ENCODE measurements around the gene CTPS1.

Gene CTPS1

DNA sequence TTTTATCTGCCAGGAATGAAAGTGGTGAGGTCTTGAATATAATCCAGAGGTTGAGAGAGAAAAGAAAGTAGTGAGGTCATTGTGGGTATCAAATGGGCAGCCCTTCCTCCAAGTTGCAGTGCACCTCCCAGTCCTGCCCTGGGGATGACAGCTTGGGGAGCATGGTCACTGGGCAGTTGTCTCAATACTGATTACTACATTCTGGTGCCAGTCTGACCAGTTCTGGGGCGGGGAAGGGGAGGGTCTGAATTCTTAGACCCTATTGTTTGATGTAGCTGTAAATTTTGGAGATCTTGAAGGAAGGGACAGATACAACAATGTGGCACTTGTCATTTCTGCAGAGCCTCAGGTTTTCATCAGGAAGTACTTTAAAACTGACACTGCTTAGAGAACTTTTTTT lies 30.8 kb downstream of the CTPS1 start:
- no peak overlapping the region for H3K4me2 ChIP-seq (ENCODE audit: low read depth, low read length, poor library complexity, severe bottlenecking)
- no peaks in the 10 kb centered on the region for H4K20me1 ChIP-seq (ENCODE audit: insufficient read depth, low read length, poor library complexity, severe bottlenecking)
- no peaks in the 10 kb centered on the region for H3K79me2 ChIP-seq (ENCODE audit: insufficient read depth, low read length)
- no peak overlapping the region for H3K9ac ChIP-seq (ENCODE audit: low read depth, low read length, poor library complexity, severe bottlenecking)
- no peak overlapping the region for H3K4me3 ChIP-seq (ENCODE audit: low read length, poor library complexity, severe bottlenecking)
- H3K9me3 ChIP-seq (ENCODE audit: insufficient read depth, low read depth, low read length), result no peaks in the 10 kb centered on the region
- TF ChIP-seq EZH2phosphoT487 (IDR thresholded peaks at IDR 0.05; ENCODE audit: borderline replicate concordance), result no peak
- TF ChIP-seq, protein P1, sequence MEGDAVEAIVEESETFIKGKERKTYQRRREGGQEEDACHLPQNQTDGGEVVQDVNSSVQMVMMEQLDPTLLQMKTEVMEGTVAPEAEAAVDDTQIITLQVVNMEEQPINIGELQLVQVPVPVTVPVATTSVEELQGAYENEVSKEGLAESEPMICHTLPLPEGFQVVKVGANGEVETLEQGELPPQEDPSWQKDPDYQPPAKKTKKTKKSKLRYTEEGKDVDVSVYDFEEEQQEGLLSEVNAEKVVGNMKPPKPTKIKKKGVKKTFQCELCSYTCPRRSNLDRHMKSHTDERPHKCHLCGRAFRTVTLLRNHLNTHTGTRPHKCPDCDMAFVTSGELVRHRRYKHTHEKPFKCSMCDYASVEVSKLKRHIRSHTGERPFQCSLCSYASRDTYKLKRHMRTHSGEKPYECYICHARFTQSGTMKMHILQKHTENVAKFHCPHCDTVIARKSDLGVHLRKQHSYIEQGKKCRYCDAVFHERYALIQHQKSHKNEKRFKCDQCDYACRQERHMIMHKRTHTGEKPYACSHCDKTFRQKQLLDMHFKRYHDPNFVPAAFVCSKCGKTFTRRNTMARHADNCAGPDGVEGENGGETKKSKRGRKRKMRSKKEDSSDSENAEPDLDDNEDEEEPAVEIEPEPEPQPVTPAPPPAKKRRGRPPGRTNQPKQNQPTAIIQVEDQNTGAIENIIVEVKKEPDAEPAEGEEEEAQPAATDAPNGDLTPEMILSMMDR (conservative IDR thresholded peaks at IDR 0.05; ENCODE audit: low read length), result no peak
- H3K27me3 ChIP-seq (ENCODE audit: insufficient read depth, low read length, poor library complexity, severe bottlenecking), result no peaks in the 10 kb centered on the region
- no peaks in the 10 kb centered on the region for H3K9me2 ChIP-seq (replicated peaks; ENCODE audit: low read depth, low read length)
- H3K4me1 ChIP-seq (ENCODE audit: insufficient read depth, low read length, poor library complexity, severe bottlenecking), result peaks cover 10% of the 10 kb centered on the region
- H2AFZ ChIP-seq (ENCODE audit: low read length), result no peak overlapping the region
- H3K36me3 ChIP-seq (ENCODE audit: insufficient read depth, low read length), result peaks cover 90% of the 10 kb centered on the region
- H3F3A ChIP-seq (ENCODE audit: low read depth), result no peaks in the 10 kb centered on the region

DNA sequence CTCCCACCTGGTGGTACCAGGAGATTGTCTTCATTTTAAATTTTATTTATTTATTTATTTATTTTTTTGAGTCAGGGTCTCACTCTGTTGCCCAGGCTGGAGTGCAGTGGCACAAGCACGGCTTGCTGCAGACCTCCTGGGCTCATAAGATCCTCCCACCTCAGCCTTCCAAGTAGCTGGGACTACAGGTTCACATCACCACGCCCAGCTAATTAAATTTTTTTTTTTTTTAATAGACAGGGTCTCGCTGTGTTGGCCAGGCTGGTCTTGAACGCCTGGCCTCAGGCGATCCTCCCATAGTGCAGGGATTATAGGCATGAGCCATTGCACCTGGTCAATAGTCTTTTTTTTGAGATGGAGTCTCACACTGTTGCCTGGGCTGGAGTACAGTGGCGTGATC lies 33.5 kb downstream of the CTPS1 start:
- Histone ChIP-seq H3K9me2 (replicated peaks; ENCODE audit: low read depth, low read length) (no peaks in the 10 kb centered on the region), H4K20me1 (ENCODE audit: insufficient read depth, low read length, poor library complexity, severe bottlenecking) (no peaks in the 10 kb centered on the region), H3K9ac (ENCODE audit: low read depth, low read length, poor library complexity, severe bottlenecking) (no peak overlapping the region), H3K27me3 (ENCODE audit: insufficient read depth, low read length, poor library complexity, severe bottlenecking) (no peaks in the 10 kb centered on the region), H3K36me3 (ENCODE audit: insufficient read depth, low read length) (peaks cover 83% of the 10 kb centered on the region; the same call in 1 of the 2 replicates), H3K4me2 (ENCODE audit: low read depth, low read length, poor library complexity, severe bottlenecking) (no peak overlapping the region), H3F3A (ENCODE audit: low read depth) (no peaks in the 10 kb centered on the region), H3K4me3 (ENCODE audit: low read length, poor library complexity, severe bottlenecking) (no peak overlapping the region), H2AFZ (ENCODE audit: low read length) (no peak overlapping the region), H3K9me3 (ENCODE audit: insufficient read depth, low read depth, low read length) (no peaks in the 10 kb centered on the region), H3K4me1 (ENCODE audit: insufficient read depth, low read length, poor library complexity, severe bottlenecking) (peaks cover 13% of the 10 kb centered on the region), H3K79me2 (ENCODE audit: insufficient read depth, low read length) (no peaks in the 10 kb centered on the region)
- TF ChIP-seq EZH2phosphoT487 (IDR thresholded peaks at IDR 0.05; ENCODE audit: borderline replicate concordance), result no peak
- TF ChIP-seq, protein P1 (conservative IDR thresholded peaks at IDR 0.05; ENCODE audit: low read length), result no peak

DNA sequence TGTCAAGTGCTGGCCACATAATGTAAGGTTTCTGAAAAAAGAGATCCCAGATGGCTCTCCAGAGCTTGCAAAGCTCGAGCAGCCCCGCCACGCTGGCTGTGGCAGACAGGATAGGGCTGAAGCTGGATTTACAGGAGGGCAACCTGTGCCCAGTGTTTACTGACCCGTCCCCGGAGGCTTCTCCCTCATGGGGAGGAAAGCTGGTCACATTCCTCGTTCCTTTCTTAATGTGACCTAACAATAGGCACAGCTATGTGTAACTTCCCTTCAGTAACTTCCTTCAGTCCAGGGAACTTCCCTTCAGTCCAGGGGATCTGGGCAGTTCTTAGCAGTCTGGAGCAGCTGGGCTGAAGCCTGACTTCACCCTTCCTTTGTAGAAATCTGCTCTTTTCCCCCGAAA lies 34.3 kb downstream of the CTPS1 start:
- Histone ChIP-seq H3K4me2 (ENCODE audit: low read depth, low read length, poor library complexity, severe bottlenecking) (no peak overlapping the region), H2AFZ (ENCODE audit: low read length) (no peak overlapping the region), H3K9ac (ENCODE audit: low read depth, low read length, poor library complexity, severe bottlenecking) (no peak overlapping the region), H3K36me3 (ENCODE audit: insufficient read depth, low read length) (peaks cover 77% of the 10 kb centered on the region; the same call in 1 of the 2 replicates), H3K27me3 (ENCODE audit: insufficient read depth, low read length, poor library complexity, severe bottlenecking) (no peaks in the 10 kb centered on the region), H3F3A (ENCODE audit: low read depth) (no peaks in the 10 kb centered on the region), H3K9me3 (ENCODE audit: insufficient read depth, low read depth, low read length) (no peaks in the 10 kb centered on the region), H4K20me1 (ENCODE audit: insufficient read depth, low read length, poor library complexity, severe bottlenecking) (no peaks in the 10 kb centered on the region), H3K4me3 (ENCODE audit: low read length, poor library complexity, severe bottlenecking) (no peak overlapping the region), H3K9me2 (replicated peaks; ENCODE audit: low read depth, low read length) (no peaks in the 10 kb centered on the region), H3K79me2 (ENCODE audit: insufficient read depth, low read length) (no peaks in the 10 kb centered on the region), H3K4me1 (ENCODE audit: insufficient read depth, low read length, poor library complexity, severe bottlenecking) (peaks cover 13% of the 10 kb centered on the region)
- TF ChIP-seq EZH2phosphoT487 (IDR thresholded peaks at IDR 0.05; ENCODE audit: borderline replicate concordance), result no peak
- TF ChIP-seq, protein P1 (conservative IDR thresholded peaks at IDR 0.05; ENCODE audit: low read length), result no peak

All from Loucy (cell line).